Liver (tissue), 9 donors: ENCODE data around the gene ODC1. TPM values are rescaled to one million over a fixed set of nuclear protein-coding genes. Genes with fewer than 3 reads are reported as not detected.

ENCODE experiments used
- DNase-seq: peaks from one replicate; pipeline ENCODE4 v3.0.0-alpha.2; 2017; ENCODE audit warnings: low spot score
- H3K27ac ChIP-seq, 2 donors: one replicate each; pipeline ENCODE4 v1.7.0; 2013; ENCODE audit warnings: inconsistent platforms in 2 of 2, low read length in 2 of 2, control low read depth in 1 of 2, low read depth in 1 of 2, mild to moderate bottlenecking in 1 of 2
- H3K27me3 ChIP-seq, 4 donors: one replicate each; pipeline versions ENCODE4 v1.6.1 to v1.7.0; 2013; ENCODE audit warnings: low read length in 3 of 4, inconsistent platforms in 1 of 4, mild to moderate bottlenecking in 1 of 4, moderate library complexity in 1 of 4; ENCODE audit not compliant: control insufficient read depth in 4 of 4, insufficient read depth in 4 of 4
- H3K36me3 ChIP-seq, 4 donors: one replicate each; pipeline versions ENCODE4 v1.6.1 to v1.7.0; 2013; ENCODE audit warnings: low read length in 3 of 4, mild to moderate bottlenecking in 3 of 4, low read depth in 1 of 4, moderate library complexity in 1 of 4; ENCODE audit not compliant: control insufficient read depth in 4 of 4, insufficient read depth in 3 of 4
- H3K4me1 ChIP-seq, 4 donors: one replicate each; pipeline versions ENCODE4 v1.6.1 to v1.7.0; 2013; ENCODE audit warnings: low read length in 3 of 4, mild to moderate bottlenecking in 3 of 4, moderate library complexity in 1 of 4; ENCODE audit not compliant: control insufficient read depth in 4 of 4, insufficient read depth in 4 of 4
- H3K4me3 ChIP-seq, 3 donors: one replicate each; pipeline versions ENCODE4 v1.6.1 to v1.7.0; 2013; ENCODE audit warnings: low read length in 3 of 3, control low read depth in 1 of 3, low read depth in 1 of 3, mild to moderate bottlenecking in 1 of 3
- H3K9ac ChIP-seq, 2 donors: one replicate each; pipeline ENCODE4 v1.7.0; 2013; ENCODE audit warnings: low read length in 2 of 2, mild to moderate bottlenecking in 2 of 2, moderate library complexity in 2 of 2, control low read depth in 1 of 2, low read depth in 1 of 2
- H3K9me3 ChIP-seq, 4 donors: one replicate each; pipeline versions ENCODE4 v1.6.1 to v1.7.0; 2013; ENCODE audit warnings: low read length in 3 of 4; ENCODE audit not compliant: control insufficient read depth in 4 of 4
- ATF3 ChIP-seq: IDR thresholded peaks from 2 replicates; pipeline ENCODE4 v1.6.1; 2016; ENCODE audit warnings: antibody characterized with exemption
- CTCF ChIP-seq: fragments of 150-350 bp; IDR thresholded peaks from 2 replicates; pipeline ENCODE4 v1.5.1; 2017; ENCODE audit warnings: improper control_type of control experiment, low read depth, low read length; ENCODE audit not compliant: missing input control
- EGR1 ChIP-seq, 2 donors: IDR thresholded peaks; 2 replicates each; pipeline ENCODE4 v1.6.1; 2016 to 2018; ENCODE audit warnings: antibody characterized with exemption in 2 of 2, low read depth in 2 of 2
- FOXA1 ChIP-seq: IDR thresholded peaks from 2 replicates; pipeline ENCODE4 v1.6.1; 2016; ENCODE audit warnings: antibody characterized with exemption
- FOXA2 ChIP-seq: IDR thresholded peaks from 2 replicates; pipeline ENCODE4 v1.6.1; 2016; ENCODE audit warnings: antibody characterized with exemption
- GABPA ChIP-seq, 2 donors: IDR thresholded peaks in 1 of 2; conservative IDR thresholded peaks in 1 of 2; 2 replicates each; pipeline ENCODE4 v1.6.1; 2016; ENCODE audit warnings: antibody characterized with exemption in 2 of 2, mild to moderate bottlenecking in 1 of 2, moderate library complexity in 1 of 2
- HNF4A ChIP-seq, 2 donors: conservative IDR thresholded peaks; 2 replicates each; pipeline ENCODE4 v1.6.1; 2016; ENCODE audit warnings: antibody characterized with exemption in 2 of 2, mild to moderate bottlenecking in 2 of 2
- HNF4G ChIP-seq: IDR thresholded peaks from 2 replicates; pipeline ENCODE4 v1.6.1; 2016; ENCODE audit warnings: antibody characterized with exemption
- JUND ChIP-seq, 2 donors: IDR thresholded peaks; 2 replicates each; pipeline ENCODE4 v1.6.1; 2016; ENCODE audit warnings: antibody characterized with exemption in 2 of 2
- NR2F2 ChIP-seq: IDR thresholded peaks from 2 replicates; pipeline ENCODE4 v1.6.1; 2016; ENCODE audit warnings: antibody characterized with exemption
- RAD21 ChIP-seq, 2 donors: IDR thresholded peaks; 2 replicates each; pipeline ENCODE4 v1.6.1; 2016; ENCODE audit warnings: antibody characterized with exemption in 2 of 2, mild to moderate bottlenecking in 2 of 2
- REST ChIP-seq: IDR thresholded peaks from 2 replicates; pipeline ENCODE4 v1.6.1; 2016; ENCODE audit warnings: antibody characterized with exemption, mild to moderate bottlenecking
- RXRA ChIP-seq, 2 donors: IDR thresholded peaks; 2 replicates each; pipeline ENCODE4 v1.6.1; 2017 to 2018; ENCODE audit warnings: antibody characterized with exemption in 2 of 2, mild to moderate bottlenecking in 1 of 2
- SP1 ChIP-seq: IDR thresholded peaks from 2 replicates; pipeline ENCODE4 v1.6.1; 2018; ENCODE audit warnings: antibody characterized with exemption, mild to moderate bottlenecking
- TAF1 ChIP-seq: conservative IDR thresholded peaks from 2 replicates; pipeline ENCODE4 v1.6.1; 2016; ENCODE audit warnings: antibody characterized with exemption, mild to moderate bottlenecking
- YY1 ChIP-seq: IDR thresholded peaks from 2 replicates; pipeline ENCODE4 v1.6.1; 2016; ENCODE audit warnings: antibody characterized with exemption, mild to moderate bottlenecking
- ZBTB33 ChIP-seq: IDR thresholded peaks from 2 replicates; pipeline ENCODE4 v1.6.1; 2016; ENCODE audit warnings: antibody characterized with exemption
- WGBS: extraction: QIAGEN DNeasy Blood & Tissue Kit; methylation state at CpG from one replicate; pipeline ENCODE4 v1.1.7; 2013; 5-methylcytosine and 5-hydroxymethylcytosine counted together
- polyA plus RNA-seq, 2 donors: library from polyadenylated mRNA; stranded (reverse) in 1 of 2; unstranded in 1 of 2; fragments of 200-250 nt in 1 of 2; fragments of >200 nt in 1 of 2; fragmentation: Nextera tagmentation in 1 of 2; extraction: Ambion mirVana in 1 of 2; gene quantifications; one replicate each; pipeline versions ENCODE4 v1.2.1 to v1.2.3, GENCODE V29; 2013 to 2015
- total RNA-seq, 2 donors: library from RNA; depleted of rRNA; stranded (reverse); fragments of >200 nt; gene quantifications; one replicate each; pipeline ENCODE4 v1.2.3, GENCODE V29; 2014
- TF ChIP-seq, protein P1 (sequence below): IDR thresholded peaks from 2 replicates; pipeline ENCODE4 v1.6.1; 2016; ENCODE audit warnings: antibody characterized with exemption
- donor health status: healthy.
- donor health status: healthy.
- donor health status: healthy.
- donor health status: healthy.
- donor health status: healthy.

Gene ODC1
- total and polyA plus RNA-seq, 4 donors = 8.3 to 75.8 (median 48.1) TPM

- 72% methylated on average over 22 of the region's 22 CpGs for WGBS
- Histone ChIP-seq H3K4me3 (no peak overlapping the region), H3K9ac (no peak overlapping the region), H3K36me3 (no peaks in the 10 kb centered on the region), H3K27me3 (no peaks in the 10 kb centered on the region), H3K9me3 (no peaks in the 10 kb centered on the region), H3K27ac (no peak overlapping the region), H3K4me1 (peaks cover 0 to 2% (median 0%) of the 10 kb centered on the region in 4 donors)
- TF ChIP-seq CTCF (no peak), HNF4A (conservative IDR thresholded peaks at IDR 0.05) (no peak), NR2F2 (no peak), JUND (IDR thresholded peaks at IDR 0.05) (no peak)
- TF ChIP-seq, protein P1, sequence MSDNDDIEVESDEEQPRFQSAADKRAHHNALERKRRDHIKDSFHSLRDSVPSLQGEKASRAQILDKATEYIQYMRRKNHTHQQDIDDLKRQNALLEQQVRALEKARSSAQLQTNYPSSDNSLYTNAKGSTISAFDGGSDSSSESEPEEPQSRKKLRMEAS = no peak
- DNase-seq = peak; percentile 30
These were observed 45.6 kb upstream of the ODC1 start for GRCh38 chr2:10493634-10494281.

GRCh38 chr2:10493075-10493633 is 45.0 kb upstream of the ODC1 start:
- H3K27me3 ChIP-seq = no peaks in the 10 kb centered on the region
- no peak for DNase-seq
- peaks cover 0 to 2% (median 0%) of the 10 kb centered on the region in 4 donors for H3K4me1 ChIP-seq
- H3K9me3 ChIP-seq = no peaks in the 10 kb centered on the region
- no peak overlapping the region for H3K4me3 ChIP-seq
- TF ChIP-seq GABPA (IDR thresholded peaks at IDR 0.05 in 1 of 2, conservative IDR thresholded peaks at IDR 0.05 in 1 of 2) (no peak), RXRA (IDR thresholded peaks at IDR 0.05) (no peak), RAD21 (IDR thresholded peaks at IDR 0.05) (no peak), NR2F2 (no peak), REST (no peak), FOXA1 (no peak), YY1 (no peak), HNF4G (no peak), FOXA2 (no peak), EGR1 (IDR thresholded peaks at IDR 0.05; ENCODE audit: low read depth in 2 of 2) (no peak), TAF1 (no peak), JUND (IDR thresholded peaks at IDR 0.05) (no peak), ZBTB33 (no peak), CTCF (no peak), SP1 (no peak), ATF3 (no peak), HNF4A (conservative IDR thresholded peaks at IDR 0.05) (no peak)
- TF ChIP-seq, protein P1 = no peak
- 85% methylated on average over 5 of the region's 5 CpGs for WGBS
- H3K27ac ChIP-seq = no peak overlapping the region
- no peak overlapping the region for H3K9ac ChIP-seq
- H3K36me3 ChIP-seq = no peaks in the 10 kb centered on the region
